DMS153 (cell line): ENCODE data around the gene SPRED3.

Experiments used
- DNase-seq: peaks from one replicate; lab custom pipeline; 2025; lab: John Stamatoyannopoulos, UW

The SPRED3 gene

GRCh38 chr19:38371081-38371480 is 17.4 kb upstream of the SPRED3 start:
- DNase-seq, result no peak

GRCh38 chr19:38373907-38374331 is 14.6 kb upstream of the SPRED3 start:
- DNase-seq, result no peak

- peak; percentile 99 for DNase-seq
These were observed 14.0 kb upstream of the SPRED3 start, which contains the start of gene PSMD8 for GRCh38 chr19:38374332-38375097. Gene PSMD8 (plus strand): TSS chr19:38374571. CDS start chr19:38374602, 31 bp downstream.

- DNase-seq, result no peak
These were observed 13.4 kb upstream of the SPRED3 start for GRCh38 chr19:38375098-38375493.

- no peak for DNase-seq
These were observed 12.7 kb upstream of the SPRED3 start for GRCh38 chr19:38375748-38376147.

GRCh38 chr19:38376576-38376975 is 11.9 kb upstream of the SPRED3 start:
- no peak for DNase-seq

GRCh38 chr19:38377052-38377451 is 11.4 kb upstream of the SPRED3 start:
- DNase-seq, result no peak

- DNase-seq, result no peak
These were observed 9.6 kb upstream of the SPRED3 start for GRCh38 chr19:38378866-38379265.

GRCh38 chr19:38381138-38381537 is 7.4 kb upstream of the SPRED3 start:
- no peak for DNase-seq

- no peak for DNase-seq
These were observed 5.3 kb upstream of the SPRED3 start for GRCh38 chr19:38383184-38383583.

- no peak for DNase-seq
These were observed 4.8 kb upstream of the SPRED3 start for GRCh38 chr19:38383743-38384142.

GRCh38 chr19:38384209-38385027 is 4.1 kb upstream of the SPRED3 start:
- no peak for DNase-seq

- no peak for DNase-seq
These were observed 3.3 kb upstream of the SPRED3 start for GRCh38 chr19:38385057-38385803.

GRCh38 chr19:38385804-38386257 is 2.7 kb upstream of the SPRED3 start:
- DNase-seq, result no peak

- DNase-seq, result no peak
These were observed 2.1 kb upstream of the SPRED3 start for GRCh38 chr19:38386300-38386970.

GRCh38 chr19:38386971-38387549 is 1.4 kb upstream of the SPRED3 start:
- no peak for DNase-seq

- DNase-seq, result peak; percentile 85
These were observed 748 bp upstream of the SPRED3 start, which contains the start of gene GGN for GRCh38 chr19:38387550-38388348. Gene GGN (minus strand): TSS chr19:38388034. CDS start chr19:38387261, 773 bp downstream.

GRCh38 chr19:38389101-38389925 is 816 bp downstream of the SPRED3 start:
- DNase-seq, result peak; percentile 14
